PC-3 (cell line): ENCODE results near the gene MTPN. TPM values are rescaled to one million over a fixed set of nuclear protein-coding genes. Genes with fewer than 3 reads are reported as not detected.

Source experiments
- ATAC-seq: fragments of 200-7000 bp; cut with Tn5 transposase; 2 replicates; pipeline ENCODE4 v1.9.1; 2020; ENCODE audit warnings: mild to moderate bottlenecking, moderate library complexity
- BruUV-seq: library from RNA; stranded (reverse); fragments of 400-500 nt; replicated peaks from 2 replicates; lab custom pipeline; 2021; lab: Mats Ljungman, UMichigan
- CTCF ChIA-PET: fragments of 300-600 bp; sonication (Branson Sonifier 250); formaldehyde crosslinking; loops from one replicate; lab custom pipeline; 2022; ENCODE audit warnings: antibody characterized with exemption; lab: Charles Lee
- POLR2A ChIA-PET: fragments of 300-600 bp; sonication (Branson Sonifier 250); formaldehyde crosslinking; loops from one replicate; lab custom pipeline; 2022; ENCODE audit warnings: antibody characterized with exemption; ENCODE audit not compliant: unreplicated experiment; lab: Charles Lee
- DNase-seq: peaks from one replicate; pipeline ENCODE4 v3.0.0-alpha.2; 2015
- H2AFZ ChIP-seq: fragments of 300-600 bp; sonication (generic); 2 replicates; pipeline ENCODE4 v1.6.0; 2016; ENCODE audit warnings: antibody characterized with exemption, low read length
- H3F3A ChIP-seq: fragments of 300-600 bp; sonication (generic); one replicate; pipeline ENCODE4 v1.6.0; 2017; ENCODE audit warnings: antibody characterized with exemption, low read length, control low read depth, mild to moderate bottlenecking; ENCODE audit not compliant: unreplicated experiment
- H3K27ac ChIP-seq: fragments of 300-600 bp; sonication (generic); 2 replicates; pipeline ENCODE4 v1.5.1; 2016; ENCODE audit warnings: mild to moderate bottlenecking, low read length
- H3K27me3 ChIP-seq: fragments of 300-600 bp; sonication (generic); 2 replicates; pipeline ENCODE4 v1.6.1; 2016; ENCODE audit warnings: low read length, mixed read lengths
- H3K36me3 ChIP-seq: fragments of 300-600 bp; sonication (generic); 2 replicates; pipeline ENCODE4 v1.6.1; 2016; ENCODE audit warnings: low read depth, mixed run types, low read length, mixed read lengths
- H3K4me1 ChIP-seq: fragments of 300-600 bp; sonication (generic); 2 replicates; pipeline ENCODE4 v1.5.1; 2016; ENCODE audit warnings: low read length; ENCODE audit not compliant: insufficient read depth
- H3K4me2 ChIP-seq: fragments of 300-600 bp; sonication (generic); 2 replicates; pipeline ENCODE4 v1.6.0; 2016; ENCODE audit warnings: low read length
- H3K4me3 ChIP-seq: fragments of 300-600 bp; sonication (generic); 2 replicates; pipeline ENCODE4 v1.5.1; 2016; ENCODE audit warnings: mild to moderate bottlenecking, low read length, mixed read lengths
- H3K79me2 ChIP-seq: fragments of 300-600 bp; sonication (generic); 2 replicates; pipeline ENCODE4 v1.6.1; 2017; ENCODE audit warnings: low read length, mixed read lengths
- H3K9ac ChIP-seq: fragments of 300-600 bp; sonication (generic); 2 replicates; pipeline ENCODE4 v1.6.0; 2016; ENCODE audit warnings: mild to moderate bottlenecking, low read length
- H3K9me2 ChIP-seq: fragments of 300-600 bp; sonication (generic); replicated peaks from 2 replicates; pipeline ENCODE4 v1.6.1; 2016; ENCODE audit warnings: mixed run types, low read length, mixed read lengths
- H3K9me3 ChIP-seq: fragments of 300-600 bp; sonication (generic); 2 replicates; pipeline ENCODE4 v1.6.1; 2016; ENCODE audit warnings: low read length, mixed read lengths
- H4K20me1 ChIP-seq: fragments of 300-600 bp; sonication (generic); 2 replicates; pipeline ENCODE4 v1.6.1; 2016; ENCODE audit warnings: low read length, mixed read lengths
- CTCF ChIP-seq: fragments of 300-600 bp; sonication (generic); conservative IDR thresholded peaks from 2 replicates; pipeline ENCODE4 v1.5.1; 2017; ENCODE audit warnings: antibody characterized with exemption, low read depth, mild to moderate bottlenecking, low read length
- EZH2 ChIP-seq: fragments of 300-600 bp; sonication (generic); IDR thresholded peaks from one replicate; pipeline ENCODE4 v1.6.1; 2017; ENCODE audit warnings: antibody characterized with exemption, mild to moderate bottlenecking, low read length; ENCODE audit not compliant: unreplicated experiment
- EZH2phosphoT487 ChIP-seq: fragments of 300-600 bp; sonication (generic); IDR thresholded peaks from 2 replicates; pipeline ENCODE4 v1.6.1; 2018; ENCODE audit warnings: mild to moderate bottlenecking, antibody characterized with exemption, low read length, borderline replicate concordance
- intact Hi-C: fragments of 100-400 bp; cut with micrococcal nuclease; formaldehyde crosslinking; loops from 2 replicates; pipeline ENCODE4 v1.9.0; 2023
- total RNA-seq: library from RNA; depleted of rRNA; stranded (reverse); fragments of >200 nt; gene quantifications from 2 replicates; pipeline ENCODE4 v1.2.3, GENCODE V29; 2014

MTPN gene
- total RNA-seq, 1 experiment from 2014 or later = 96.0 TPM

GRCh38 chr7:136016649-136017395, 39.7 kb upstream of the MTPN start:
- ATAC-seq (no peak), DNase-seq (no peak)
- Histone ChIP-seq H3K27ac (no peak overlapping the region), H3K9me3 (no peaks in the 10 kb centered on the region), H3K4me3 (no peak overlapping the region), H3K9ac (no peak overlapping the region), H3K4me1 (no peaks in the 10 kb centered on the region), H4K20me1 (no peaks in the 10 kb centered on the region), H3K79me2 (no peaks in the 10 kb centered on the region), H2AFZ (no peak overlapping the region), H3K4me2 (no peak overlapping the region), H3K9me2 (no peaks in the 10 kb centered on the region), H3K36me3 (no peaks in the 10 kb centered on the region), H3F3A (no peaks in the 10 kb centered on the region), H3K27me3 (peaks cover 46% of the 10 kb centered on the region)
- TF ChIP-seq CTCF (no peak), EZH2 (no peak), EZH2phosphoT487 (no peak)
- BruUV-seq = no TSS peak
- ChIA-PET POLR2A (no interaction called here), CTCF (no interaction called here)
- intact Hi-C loops = no loop called here

GRCh38 chr7:136015638-136016037, 38.5 kb upstream of the MTPN start:
- H3K79me2 ChIP-seq = no peaks in the 10 kb centered on the region
- CTCF ChIA-PET = no interaction called here

More at GRCh38 chr7:136015638-136016037, 38.5 kb upstream of the MTPN start:
- H3K4me1 ChIP-seq = no peaks in the 10 kb centered on the region
- H3K9me2 ChIP-seq = no peaks in the 10 kb centered on the region
- H3K36me3 ChIP-seq = no peaks in the 10 kb centered on the region
- H3K4me2 ChIP-seq = no peak overlapping the region
- intact Hi-C loops = no loop called here
- no peak for TF ChIP-seq EZH2phosphoT487
- no peak for TF ChIP-seq CTCF
- TF ChIP-seq EZH2 = no peak
- no TSS peak for BruUV-seq
- no peak overlapping the region for H2AFZ ChIP-seq
- H4K20me1 ChIP-seq = no peaks in the 10 kb centered on the region
- ATAC-seq = no peak
- no peaks in the 10 kb centered on the region for H3K9me3 ChIP-seq
- peaks cover 51% of the 10 kb centered on the region for H3K27me3 ChIP-seq
- no peaks in the 10 kb centered on the region for H3F3A ChIP-seq
- POLR2A ChIA-PET = no interaction called here
- no peak overlapping the region for H3K9ac ChIP-seq
- H3K4me3 ChIP-seq = no peak overlapping the region
- DNase-seq = no peak
- H3K27ac ChIP-seq = no peak overlapping the region
